SK-MEL-5 (cell line): ENCODE measurements around the gene DAPK2. TPM values are rescaled to one million over a fixed set of nuclear protein-coding genes. Genes with fewer than 3 reads are reported as not detected.

Experiments used
- DNase-seq: peaks from one replicate; pipeline ENCODE4 v3.0.0-alpha.2; 2016; ENCODE audit warnings: low read depth, low spot score
- in situ Hi-C: cut with HindIII; loops from 2 replicates; pipeline ENCODE4 v1.10.0; 2016; ENCODE audit warnings: low sequenced_read_pairs, high pct_unique_total_duplicates, low pct_unique_long_range_greater_than_20kb
- total RNA-seq: library from RNA; depleted of rRNA; stranded (reverse); fragments of >200 nt; shearing (Covaris generic); gene quantifications from 2 replicates; pipeline ENCODE4 v1.2.3, GENCODE V29; 2014

The DAPK2 gene
- total RNA-seq, 1 experiment from 2014 or later, result 0.69 TPM

GRCh38 chr15:63987796-63988378, 58.4 kb downstream of the DAPK2 start:
- in situ Hi-C loops, result no loop called here
- no peak for DNase-seq

- in situ Hi-C loops, result no loop called here
These were observed 59.4 kb downstream of the DAPK2 start for GRCh38 chr15:63986751-63987341.

GRCh38 chr15:63986185-63986680, 60.1 kb downstream of the DAPK2 start:
- DNase-seq, result no peak
- in situ Hi-C loops, result no loop called here

More at GRCh38 chr15:63986751-63987341, 59.4 kb downstream of the DAPK2 start:
- DNase-seq, result no peak

- no peak for DNase-seq
- in situ Hi-C loops, result no loop called here
These were observed 60.8 kb downstream of the DAPK2 start for GRCh38 chr15:63985221-63986184.

GRCh38 chr15:63984331-63984730, 62.0 kb downstream of the DAPK2 start:
- in situ Hi-C loops, result no loop called here
- no peak for DNase-seq

- in situ Hi-C loops, result no loop called here
- no peak for DNase-seq
These were observed 63.1 kb downstream of the DAPK2 start for GRCh38 chr15:63983061-63983711.

- DNase-seq, result no peak
- in situ Hi-C loops, result no loop called here
These were observed 63.9 kb downstream of the DAPK2 start for GRCh38 chr15:63982381-63982854.

GRCh38 chr15:63981596-63982320, 64.5 kb downstream of the DAPK2 start:
- in situ Hi-C loops, result no loop called here
- DNase-seq, result no peak

GRCh38 chr15:63979262-63979793, 67.0 kb downstream of the DAPK2 start:
- DNase-seq, result no peak
- in situ Hi-C loops, result no loop called here

- in situ Hi-C loops, result no loop called here
- no peak for DNase-seq
These were observed 67.6 kb downstream of the DAPK2 start for GRCh38 chr15:63978511-63979261.

GRCh38 chr15:63977119-63977518, 69.2 kb downstream of the DAPK2 start:
- in situ Hi-C loops, result no loop called here
- DNase-seq, result no peak

- DNase-seq, result no peak
- in situ Hi-C loops, result no loop called here
These were observed 72.3 kb downstream of the DAPK2 start for GRCh38 chr15:63974021-63974420.

- DNase-seq, result no peak
- in situ Hi-C loops, result no loop called here
These were observed 72.9 kb downstream of the DAPK2 start for GRCh38 chr15:63973212-63974009.

GRCh38 chr15:63972801-63973200, 73.5 kb downstream of the DAPK2 start:
- in situ Hi-C loops, result no loop called here
- no peak for DNase-seq

- in situ Hi-C loops, result no loop called here
- DNase-seq, result no peak
These were observed 74.4 kb downstream of the DAPK2 start for GRCh38 chr15:63971904-63972303.

- in situ Hi-C loops, result no loop called here
- no peak for DNase-seq
These were observed 74.9 kb downstream of the DAPK2 start for GRCh38 chr15:63971427-63971805.
